GM15510 (cell line): Measurements from ENCODE around the gene NECTIN3.

ENCODE experiments used
- POLR2A ChIP-seq: IDR thresholded peaks from 3 replicates; pipeline ENCODE4 v1.6.1; 2011; ENCODE audit warnings: borderline replicate concordance; ENCODE audit not compliant: insufficient read length; ENCODE audit errors: extremely low read depth

NECTIN3 gene

GRCh38 chr3:111218615-111219014, 147.0 kb downstream of the NECTIN3 start:
- TF ChIP-seq POLR2A: no peak

GRCh38 chr3:111227216-111227615, 155.6 kb downstream of the NECTIN3 start:
- TF ChIP-seq POLR2A: no peak

GRCh38 chr3:111229301-111229700, 157.7 kb downstream of the NECTIN3 start:
- no peak for TF ChIP-seq POLR2A

- no peak for TF ChIP-seq POLR2A
Observed at GRCh38 chr3:111236836-111237713, 165.5 kb downstream of the NECTIN3 start.

GRCh38 chr3:111237946-111238345, 166.3 kb downstream of the NECTIN3 start:
- TF ChIP-seq POLR2A: no peak

GRCh38 chr3:111238885-111239284, 167.3 kb downstream of the NECTIN3 start:
- TF ChIP-seq POLR2A: no peak

GRCh38 chr3:111241960-111242359, 170.3 kb downstream of the NECTIN3 start:
- no peak for TF ChIP-seq POLR2A
